HepG2 (cell line): Measurements from ENCODE around the gene FIBCD1. TPM values are rescaled to one million over a fixed set of nuclear protein-coding genes. Genes with fewer than 3 reads are reported as not detected.

Experiments
- ATAC-seq: fragments of 200-7000 bp; cut with Tn5 transposase; 3 replicates; pipeline ENCODE4 v1.9.1; 2020; ENCODE audit warnings: mild to moderate bottlenecking, moderate library complexity
- BruUV-seq: library from RNA; stranded (reverse); fragments of 400-500 nt; replicated peaks from 2 replicates; lab custom pipeline; 2021; lab: Mats Ljungman, UMichigan
- CTCF ChIA-PET: fragments of 300-600 bp; formaldehyde crosslinking; extraction: SDS; loops from one replicate; lab custom pipeline; 2021; ENCODE audit warnings: low total read pairs, inconsistent platforms, low intra/inter-chr PET ratio; lab: Yijun Ruan, JAX
- POLR2A ChIA-PET: fragments of 350-600 bp; sonication (Branson Sonifier 250); formaldehyde crosslinking; loops from one replicate; lab custom pipeline; 2020; ENCODE audit warnings: antibody characterized with exemption, inconsistent platforms; lab: Yijun Ruan, JAX
- DNase-seq: peaks from one replicate; pipeline ENCODE4 v3.0.0-alpha.2; 2015; ENCODE audit warnings: low spot score
- FAIRE-seq: peaks from 3 replicates; lab custom pipeline; 2011; peaks lifted over from hg19 to GRCh38; lab: Jason Lieb, UNC
- H2AFZ ChIP-seq: one replicate; pipeline ENCODE4 v1.6.1; 2011; ENCODE audit warnings: low read length, inconsistent platforms
- H3K27ac ChIP-seq: fragments of 300-600 bp; 3 replicates; pipeline ENCODE4 v1.8.0; 2011; ENCODE audit warnings: mixed run types, mild to moderate bottlenecking, mixed read lengths, low read length, inconsistent platforms; ENCODE audit not compliant: insufficient read depth; ENCODE audit errors: extremely low read length
- H3K27me3 ChIP-seq, 2 experiments: fragments of 200-600 bp in 1 of 2; 2 replicates in 1 of 2; 3 replicates in 1 of 2; pipeline versions ENCODE4 v1.6.0 to v1.8.0; 2011; ENCODE audit warnings: low read length in 2 of 2, mild to moderate bottlenecking in 2 of 2, moderate library complexity in 2 of 2, inconsistent platforms in 1 of 2; ENCODE audit not compliant: insufficient read depth in 2 of 2, control insufficient read depth in 1 of 2
- H3K36me3 ChIP-seq, 2 experiments: fragments of 200-600 bp in 1 of 2; replicated peaks in 1 of 2; 2 replicates in 1 of 2; 3 replicates in 1 of 2; pipeline versions ENCODE4 v1.5.1 to v1.8.0; 2011; ENCODE audit warnings: low read length in 2 of 2, inconsistent platforms in 1 of 2; ENCODE audit not compliant: insufficient read depth in 2 of 2, control insufficient read depth in 1 of 2
- H3K4me1 ChIP-seq: 2 replicates; pipeline ENCODE4 v1.5.1; 2012; ENCODE audit warnings: low read length, inconsistent platforms; ENCODE audit not compliant: insufficient read depth
- H3K4me2 ChIP-seq: 2 replicates; pipeline ENCODE4 v1.6.0; 2011; ENCODE audit warnings: low read depth, low read length, inconsistent platforms
- H3K4me3 ChIP-seq, 3 experiments: fragments of 200-600 bp in 1 of 3; sonication (generic), shearing (Covaris generic) in 1 of 3; replicated peaks in 1 of 3; 2 replicates each; pipeline ENCODE4 v1.5.1; 2011 to 2016; ENCODE audit warnings: low read length in 3 of 3, inconsistent platforms in 2 of 3, low read depth in 2 of 3, mild to moderate bottlenecking in 2 of 3, control low read depth in 1 of 3, mixed read lengths in 1 of 3; ENCODE audit not compliant: insufficient read depth in 1 of 3
- H3K79me2 ChIP-seq: one replicate; pipeline ENCODE4 v1.6.1; 2011; ENCODE audit warnings: low read length, inconsistent platforms; ENCODE audit not compliant: insufficient read depth
- H3K9ac ChIP-seq: 2 replicates; pipeline ENCODE4 v1.6.0; 2011; ENCODE audit warnings: mild to moderate bottlenecking, low read depth, low read length, inconsistent platforms; ENCODE audit not compliant: insufficient read depth
- H3K9me3 ChIP-seq: 2 replicates; pipeline ENCODE4 v1.5.1; 2012; ENCODE audit warnings: mild to moderate bottlenecking, low read length
- H4K20me1 ChIP-seq: 2 replicates; pipeline ENCODE4 v1.6.0; 2011; ENCODE audit warnings: inconsistent platforms, mild to moderate bottlenecking, low read length, moderate library complexity; ENCODE audit not compliant: insufficient read depth
- ELF3 ChIP-seq: IDR thresholded peaks from 2 replicates; pipeline ENCODE4 v1.6.1; 2016; ENCODE audit warnings: missing genetic modification reagents, missing compliant biosample characterization
- NR1H2 ChIP-seq: sonication (generic); formaldehyde crosslinking; IDR thresholded peaks from 2 replicates; pipeline ENCODE4 v1.8.1; 2022; ENCODE audit warnings: low read depth, missing genetic modification reagents, borderline replicate concordance
- SOX13 ChIP-seq, 3 experiments: fragments of 450-650 bp in 1 of 3; sonication (generic) in 1 of 3; formaldehyde crosslinking in 1 of 3; IDR thresholded peaks in 2 of 3; conservative IDR thresholded peaks in 1 of 3; 2 replicates each; pipeline versions ENCODE4 v1.5.0 to v1.6.1; 2016 to 2020; ENCODE audit warnings: antibody characterized with exemption in 1 of 3, mild to moderate bottlenecking in 1 of 3, missing compliant biosample characterization in 1 of 3, missing genetic modification reagents in 1 of 3, moderate library complexity in 1 of 3
- YEATS4 ChIP-seq: sonication (generic); formaldehyde crosslinking; IDR thresholded peaks from 2 replicates; pipeline ENCODE4 v1.4.0; 2020; ENCODE audit warnings: missing genetic modification reagents, borderline replicate concordance
- ZNF143 ChIP-seq: sonication (generic); formaldehyde crosslinking; IDR thresholded peaks from 2 replicates; pipeline ENCODE4 v1.4.0; 2020; ENCODE audit warnings: missing genetic modification reagents
- ZNF331 ChIP-seq: sonication (generic); formaldehyde crosslinking; IDR thresholded peaks from 2 replicates; pipeline ENCODE4 v1.4.0; 2020; ENCODE audit warnings: missing genetic modification reagents
- ZNF598 ChIP-seq: sonication (generic); formaldehyde crosslinking; IDR thresholded peaks from 2 replicates; pipeline ENCODE4 v1.5.1; 2020; ENCODE audit warnings: mild to moderate bottlenecking, missing genetic modification reagents, borderline replicate concordance
- ZNF629 ChIP-seq: sonication (generic); formaldehyde crosslinking; conservative IDR thresholded peaks from 2 replicates; pipeline ENCODE4 v1.5.0; 2020; ENCODE audit warnings: missing genetic modification reagents
- ZNF644 ChIP-seq: IDR thresholded peaks from 2 replicates; pipeline ENCODE4 v1.6.1; 2016; ENCODE audit warnings: low read depth
- ZNF713 ChIP-seq: sonication (generic); formaldehyde crosslinking; IDR thresholded peaks from 2 replicates; pipeline ENCODE4 v1.4.0; 2020; ENCODE audit warnings: mild to moderate bottlenecking, missing genetic modification reagents
- ZNF788 ChIP-seq: sonication (generic); formaldehyde crosslinking; IDR thresholded peaks from 2 replicates; pipeline ENCODE4 v1.5.0; 2020; ENCODE audit warnings: mild to moderate bottlenecking, missing genetic modification reagents, borderline replicate concordance
- ZNF792 ChIP-seq: IDR thresholded peaks from 2 replicates; pipeline ENCODE4 v1.6.1; 2016
- WGBS: methylation state at CpG from one replicate; pipeline ENCODE4 v1.1.6; 2017; ENCODE audit warnings: low lambda C conversion rate; 5-methylcytosine and 5-hydroxymethylcytosine counted together
- in situ Hi-C: cut with HindIII; loops from 2 replicates; pipeline ENCODE4 v1.10.0; 2017; ENCODE audit warnings: low pct_unique_long_range_greater_than_20kb; ENCODE audit not compliant: extremely low pct_ligation_motif_present
- intact Hi-C: fragments of 100-400 bp; cut with micrococcal nuclease; formaldehyde crosslinking; loops from one replicate; pipeline ENCODE4 v1.10.0; 2022; ENCODE audit not compliant: unreplicated experiment
- polyA plus RNA-seq, 8 experiments: library from polyadenylated mRNA; depleted of rRNA in 3 of 8; stranded (reverse) in 7 of 8; unstranded in 1 of 8; fragments of >200 nt; fragmentation: Illumina TruSeq in 4 of 8; extraction: Trizol in 4 of 8; gene quantifications; 2 replicates each; pipeline versions ENCODE4 v1.2.1 to v1.2.3, GENCODE V29; 2011 to 2016; ENCODE audit warnings: low read depth in 4 of 8, missing spikeins in 1 of 8, mixed read lengths in 1 of 8; ENCODE audit not compliant: insufficient read depth in 1 of 8
- total RNA-seq, 5 experiments: library from RNA; depleted of rRNA; stranded (reverse); fragments of >200 nt; fragmentation: Illumina TruSeq; extraction: Trizol; gene quantifications; 2 replicates each; pipeline ENCODE4 v1.2.3, GENCODE V29; 2016; ENCODE audit warnings: low read depth in 1 of 5
- TF ChIP-seq, protein P1 (sequence below): sonication (generic); formaldehyde crosslinking; IDR thresholded peaks from 2 replicates; pipeline ENCODE4 v1.4.0; 2020; ENCODE audit warnings: mild to moderate bottlenecking, missing genetic modification reagents
- TF ChIP-seq, protein P2 (sequence below): sonication (generic); formaldehyde crosslinking; IDR thresholded peaks from 2 replicates; pipeline ENCODE4 v1.5.0; 2020; ENCODE audit warnings: mild to moderate bottlenecking, missing genetic modification reagents, borderline replicate concordance

Gene FIBCD1
- total and polyA plus RNA-seq, 2 of the 13 experiments (the other 11 are each of a cell fraction or from before 2014, with no cell fraction given): 0.55 to 0.89 TPM

DNA sequence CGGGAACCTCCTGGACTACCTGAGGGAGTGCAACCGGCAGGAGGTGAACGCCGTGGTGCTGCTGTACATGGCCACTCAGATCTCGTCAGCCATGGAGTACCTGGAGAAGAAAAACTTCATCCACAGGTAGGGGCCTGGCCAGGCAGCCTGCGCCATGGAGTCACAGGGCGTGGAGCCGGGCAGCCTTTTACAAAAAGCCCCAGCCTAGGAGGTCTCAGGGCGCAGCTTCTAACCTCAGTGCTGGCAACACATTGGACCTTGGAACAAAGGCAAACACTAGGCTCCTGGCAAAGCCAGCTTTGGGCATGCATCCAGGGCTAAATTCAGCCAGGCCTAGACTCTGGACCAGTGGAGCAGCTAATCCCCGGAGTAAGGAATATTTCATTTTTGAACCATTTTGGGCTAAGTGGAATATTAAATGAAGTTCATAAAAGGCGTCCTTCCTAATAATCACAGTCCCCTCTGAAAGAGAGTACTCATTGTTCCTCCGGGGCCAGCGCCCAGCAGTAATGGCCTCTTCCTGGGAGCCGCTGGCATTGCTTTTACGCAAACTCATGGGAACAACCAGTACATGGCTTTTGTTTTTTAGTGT, 66.0 kb downstream of the FIBCD1 start:
- Histone ChIP-seq H3K27me3 (no peaks in the 10 kb centered on the region), H3K4me3 (no peak overlapping the region), H3K4me1 (peaks cover 24% of the 10 kb centered on the region), H2AFZ (no peak overlapping the region), H3K79me2 (no peaks in the 10 kb centered on the region), H3K4me2 (peak overlapping the region; percentile 29; the same call in 1 of the 2 replicates), H3K27ac (peak overlapping the region; percentile 57), H3K9ac (no peak overlapping the region), H4K20me1 (peaks cover 9% of the 10 kb centered on the region), H3K9me3 (no peaks in the 10 kb centered on the region), H3K36me3 (peaks cover 24 to 74% of the 10 kb centered on the region in 2 experiments; a peak in 4 of 5 replicates)
- peak; percentile 99 for ATAC-seq
- peak; percentile 86 for FAIRE-seq
- CTCF ChIA-PET: no interaction called here
- BruUV-seq: no TSS peak
- POLR2A ChIA-PET: interaction anchor here (0.6 kb wide), 1 partner anchor 145 kb away, joined by 4 read pairs; no protein-coding TSS in a partner anchor
- in situ Hi-C loops: no loop called here
- WGBS: 44% methylated on average over 10 of the region's 15 CpGs
- intact Hi-C loops: loop anchor here (1.0 kb wide), 1 partner anchor 49 kb away; no protein-coding TSS in a partner anchor
- peak; percentile 84 for DNase-seq
- TF ChIP-seq ZNF598 (CRISPR knock-in tag): 0 out of 2 replicates have a peak, but pooled peaks have one; percentile 67
- TF ChIP-seq, protein P1, sequence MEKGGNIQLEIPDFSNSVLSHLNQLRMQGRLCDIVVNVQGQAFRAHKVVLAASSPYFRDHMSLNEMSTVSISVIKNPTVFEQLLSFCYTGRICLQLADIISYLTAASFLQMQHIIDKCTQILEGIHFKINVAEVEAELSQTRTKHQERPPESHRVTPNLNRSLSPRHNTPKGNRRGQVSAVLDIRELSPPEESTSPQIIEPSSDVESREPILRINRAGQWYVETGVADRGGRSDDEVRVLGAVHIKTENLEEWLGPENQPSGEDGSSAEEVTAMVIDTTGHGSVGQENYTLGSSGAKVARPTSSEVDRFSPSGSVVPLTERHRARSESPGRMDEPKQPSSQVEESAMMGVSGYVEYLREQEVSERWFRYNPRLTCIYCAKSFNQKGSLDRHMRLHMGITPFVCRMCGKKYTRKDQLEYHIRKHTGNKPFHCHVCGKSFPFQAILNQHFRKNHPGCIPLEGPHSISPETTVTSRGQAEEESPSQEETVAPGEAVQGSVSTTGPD (CRISPR knock-in tag): peak; percentile 91
- 0 out of 2 replicates have a peak, but pooled peaks have one; percentile 49 for TF ChIP-seq ZNF644 (CRISPR knock-in tag)
- peak; percentile 55; the same call in 1 of the 2 replicates for TF ChIP-seq ZNF331 (CRISPR knock-in tag)
- TF ChIP-seq, protein P2, sequence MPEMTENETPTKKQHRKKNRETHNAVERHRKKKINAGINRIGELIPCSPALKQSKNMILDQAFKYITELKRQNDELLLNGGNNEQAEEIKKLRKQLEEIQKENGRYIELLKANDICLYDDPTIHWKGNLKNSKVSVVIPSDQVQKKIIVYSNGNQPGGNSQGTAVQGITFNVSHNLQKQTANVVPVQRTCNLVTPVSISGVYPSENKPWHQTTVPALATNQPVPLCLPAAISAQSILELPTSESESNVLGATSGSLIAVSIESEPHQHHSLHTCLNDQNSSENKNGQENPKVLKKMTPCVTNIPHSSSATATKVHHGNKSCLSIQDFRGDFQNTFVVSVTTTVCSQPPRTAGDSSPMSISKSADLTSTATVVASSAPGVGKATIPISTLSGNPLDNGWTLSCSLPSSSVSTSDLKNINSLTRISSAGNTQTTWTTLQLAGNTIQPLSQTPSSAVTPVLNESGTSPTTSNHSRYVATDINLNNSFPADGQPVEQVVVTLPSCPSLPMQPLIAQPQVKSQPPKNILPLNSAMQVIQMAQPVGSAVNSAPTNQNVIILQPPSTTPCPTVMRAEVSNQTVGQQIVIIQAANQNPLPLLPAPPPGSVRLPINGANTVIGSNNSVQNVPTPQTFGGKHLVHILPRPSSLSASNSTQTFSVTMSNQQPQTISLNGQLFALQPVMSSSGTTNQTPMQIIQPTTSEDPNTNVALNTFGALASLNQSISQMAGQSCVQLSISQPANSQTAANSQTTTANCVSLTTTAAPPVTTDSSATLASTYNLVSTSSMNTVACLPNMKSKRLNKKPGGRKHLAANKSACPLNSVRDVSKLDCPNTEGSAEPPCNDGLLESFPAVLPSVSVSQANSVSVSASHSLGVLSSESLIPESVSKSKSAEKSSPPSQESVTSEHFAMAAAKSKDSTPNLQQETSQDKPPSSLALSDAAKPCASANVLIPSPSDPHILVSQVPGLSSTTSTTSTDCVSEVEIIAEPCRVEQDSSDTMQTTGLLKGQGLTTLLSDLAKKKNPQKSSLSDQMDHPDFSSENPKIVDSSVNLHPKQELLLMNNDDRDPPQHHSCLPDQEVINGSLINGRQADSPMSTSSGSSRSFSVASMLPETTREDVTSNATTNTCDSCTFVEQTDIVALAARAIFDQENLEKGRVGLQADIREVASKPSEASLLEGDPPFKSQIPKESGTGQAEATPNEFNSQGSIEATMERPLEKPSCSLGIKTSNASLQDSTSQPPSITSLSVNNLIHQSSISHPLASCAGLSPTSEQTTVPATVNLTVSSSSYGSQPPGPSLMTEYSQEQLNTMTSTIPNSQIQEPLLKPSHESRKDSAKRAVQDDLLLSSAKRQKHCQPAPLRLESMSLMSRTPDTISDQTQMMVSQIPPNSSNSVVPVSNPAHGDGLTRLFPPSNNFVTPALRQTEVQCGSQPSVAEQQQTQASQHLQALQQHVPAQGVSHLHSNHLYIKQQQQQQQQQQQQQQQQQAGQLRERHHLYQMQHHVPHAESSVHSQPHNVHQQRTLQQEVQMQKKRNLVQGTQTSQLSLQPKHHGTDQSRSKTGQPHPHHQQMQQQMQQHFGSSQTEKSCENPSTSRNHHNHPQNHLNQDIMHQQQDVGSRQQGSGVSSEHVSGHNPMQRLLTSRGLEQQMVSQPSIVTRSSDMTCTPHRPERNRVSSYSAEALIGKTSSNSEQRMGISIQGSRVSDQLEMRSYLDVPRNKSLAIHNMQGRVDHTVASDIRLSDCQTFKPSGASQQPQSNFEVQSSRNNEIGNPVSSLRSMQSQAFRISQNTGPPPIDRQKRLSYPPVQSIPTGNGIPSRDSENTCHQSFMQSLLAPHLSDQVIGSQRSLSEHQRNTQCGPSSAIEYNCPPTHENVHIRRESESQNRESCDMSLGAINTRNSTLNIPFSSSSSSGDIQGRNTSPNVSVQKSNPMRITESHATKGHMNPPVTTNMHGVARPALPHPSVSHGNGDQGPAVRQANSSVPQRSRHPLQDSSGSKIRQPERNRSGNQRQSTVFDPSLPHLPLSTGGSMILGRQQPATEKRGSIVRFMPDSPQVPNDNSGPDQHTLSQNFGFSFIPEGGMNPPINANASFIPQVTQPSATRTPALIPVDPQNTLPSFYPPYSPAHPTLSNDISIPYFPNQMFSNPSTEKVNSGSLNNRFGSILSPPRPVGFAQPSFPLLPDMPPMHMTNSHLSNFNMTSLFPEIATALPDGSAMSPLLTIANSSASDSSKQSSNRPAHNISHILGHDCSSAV: no peak
- no peak for TF ChIP-seq NR1H2 (CRISPR knock-in tag)
- no peak for TF ChIP-seq ZNF713 (CRISPR knock-in tag)
- TF ChIP-seq ZNF629: 0 out of 2 replicates have a peak, but pooled peaks have one; percentile 26
- TF ChIP-seq YEATS4: no peak
- no peak for TF ChIP-seq ZNF788 (CRISPR knock-in tag)
- TF ChIP-seq ZNF792: 0 out of 2 replicates have a peak, but pooled peaks have one; percentile 38
- no peak for TF ChIP-seq SOX13 (IDR thresholded peaks at IDR 0.05)
- TF ChIP-seq SOX13 (CRISPR knock-in tag; conservative IDR thresholded peaks at IDR 0.05 in 1 of 2, IDR thresholded peaks at IDR 0.05 in 1 of 2): peak in 1 of 2 experiments; percentile 28; a peak in 1 of 4 replicates
- 0 out of 2 replicates have a peak, but pooled peaks have one; percentile 23 for TF ChIP-seq ELF3 (CRISPR knock-in tag)
- 0 out of 2 replicates have a peak, but pooled peaks have one; percentile 14 for TF ChIP-seq ZNF143 (CRISPR knock-in tag)
